B cell (primary cell): ENCODE data around the gene TACC3. TPM values are rescaled to one million over a fixed set of nuclear protein-coding genes. Genes with fewer than 3 reads are reported as not detected.

ENCODE experiments used
- ATAC-seq: fragments of 200-7000 bp; cut with Tn5 transposase; one replicate; pipeline ENCODE4 v1.10.0; 2021; ENCODE audit warnings: low read depth, mild to moderate bottlenecking, moderate number of reproducible peaks, moderate library complexity
- CTCF ChIA-PET: fragments of 350-600 bp; sonication (Branson Sonifier 250); formaldehyde crosslinking; loops from one replicate; lab custom pipeline; 2021; ENCODE audit warnings: antibody characterized with exemption, inconsistent platforms; lab: Charles Lee
- POLR2A ChIA-PET: fragments of 350-600 bp; sonication (Branson Sonifier 250); formaldehyde crosslinking; loops from one replicate; lab custom pipeline; 2021; ENCODE audit warnings: antibody characterized with exemption; lab: Charles Lee
- DNase-seq: peaks from one replicate; pipeline ENCODE4 v3.0.0; 2013
- H2AFZ ChIP-seq: 2 replicates; pipeline ENCODE4 v1.6.1; 2012; ENCODE audit warnings: mild to moderate bottlenecking, low read depth, low read length; ENCODE audit not compliant: insufficient read depth, poor library complexity, severe bottlenecking
- H3K27ac ChIP-seq, 2 donors: 1 replicate in 1 of 2; 2 replicates in 1 of 2; pipeline ENCODE4 v1.5.1; 2012 to 2013; ENCODE audit warnings: low read length in 2 of 2, mild to moderate bottlenecking in 2 of 2, moderate library complexity in 1 of 2
- H3K27me3 ChIP-seq, 4 experiments: fragments of 200-600 bp in 1 of 4; sonication (generic) in 1 of 4; replicated peaks in 1 of 4; 1 replicate in 2 of 4; 2 replicates in 2 of 4; pipeline versions ENCODE4 v1.6.1 to v1.7.0; 2013 to 2016; ENCODE audit warnings: low read length in 3 of 4, mild to moderate bottlenecking in 2 of 4, mixed read lengths in 1 of 4, moderate library complexity in 1 of 4; ENCODE audit not compliant: insufficient read depth in 4 of 4, control insufficient read depth in 3 of 4; ENCODE audit errors: control extremely low read depth in 1 of 4
- H3K36me3 ChIP-seq, 2 experiments: replicated peaks in 1 of 2; 1 replicate in 1 of 2; 2 replicates in 1 of 2; pipeline versions ENCODE4 v1.6.1 to v1.7.1; 2013; ENCODE audit warnings: low read length in 1 of 2; ENCODE audit not compliant: insufficient read depth in 2 of 2, control insufficient read depth in 1 of 2; ENCODE audit errors: control extremely low read depth in 1 of 2, extremely low read depth in 1 of 2
- H3K4me1 ChIP-seq, 2 donors: fragments of 200-600 bp in 1 of 2; sonication (generic) in 1 of 2; 1 replicate in 1 of 2; 2 replicates in 1 of 2; pipeline versions ENCODE4 v1.5.1 to v1.6.1; 2013 to 2017; ENCODE audit warnings: low read length in 2 of 2; ENCODE audit not compliant: control insufficient read depth in 2 of 2, insufficient read depth in 2 of 2
- H3K4me2 ChIP-seq: replicated peaks from 2 replicates; pipeline ENCODE3; 2012; ENCODE audit warnings: mild to moderate bottlenecking, low read depth, low read length; ENCODE audit not compliant: poor library complexity, severe bottlenecking
- H3K4me3 ChIP-seq, 5 experiments: fragments of 200-600 bp in 1 of 5; sonication (generic) in 1 of 5; 1 replicate in 3 of 5; 2 replicates in 2 of 5; pipeline versions ENCODE4 v1.5.1 to v1.7.0; 2011 to 2016; ENCODE audit warnings: low read length in 4 of 5, mild to moderate bottlenecking in 4 of 5, low read depth in 2 of 5, control low read depth in 1 of 5, moderate library complexity in 1 of 5; ENCODE audit not compliant: insufficient read depth in 1 of 5; ENCODE audit errors: control extremely low read depth in 1 of 5, extremely low read depth in 1 of 5
- H3K79me2 ChIP-seq: fragments of 200-600 bp; sonication (generic); one replicate; pipeline ENCODE4 v1.6.0; 2016; ENCODE audit warnings: low read length; ENCODE audit not compliant: control insufficient read depth, insufficient read depth
- H3K9ac ChIP-seq: fragments of 200-600 bp; sonication (generic); 2 replicates; pipeline ENCODE4 v1.6.1; 2017; ENCODE audit warnings: mild to moderate bottlenecking, low read length, moderate library complexity
- H3K9me3 ChIP-seq, 3 donors: one replicate each; pipeline versions ENCODE4 v1.6.1 to v1.7.1; 2013; ENCODE audit warnings: low read length in 2 of 3; ENCODE audit not compliant: control insufficient read depth in 2 of 3, insufficient read depth in 1 of 3; ENCODE audit errors: control extremely low read depth in 1 of 3
- H4K20me1 ChIP-seq: 2 replicates; pipeline ENCODE4 v1.6.0; 2012; ENCODE audit warnings: mild to moderate bottlenecking, low read length; ENCODE audit not compliant: insufficient read depth, control insufficient read depth, poor library complexity, severe bottlenecking
- H3K27ac Mint-ChIP-seq: one replicate; pipeline ENCODE4 v1.8.0; 2021; ENCODE audit warnings: mixed read lengths
- H3K27me3 Mint-ChIP-seq: one replicate; pipeline ENCODE4 v1.8.0; 2021; ENCODE audit warnings: mixed read lengths
- H3K4me1 Mint-ChIP-seq: one replicate; pipeline ENCODE4 v1.8.0; 2021; ENCODE audit warnings: mixed read lengths
- H3K4me3 Mint-ChIP-seq: one replicate; pipeline ENCODE4 v1.8.0; 2021; ENCODE audit warnings: mixed read lengths
- H3K9me3 Mint-ChIP-seq: one replicate; pipeline ENCODE4 v1.8.0; 2022; ENCODE audit warnings: mixed read lengths; ENCODE audit not compliant: insufficient read depth
- EZH2 ChIP-seq: IDR thresholded peaks from 2 replicates; pipeline ENCODE4 v1.6.1; 2012; ENCODE audit warnings: borderline replicate concordance, low read depth, mild to moderate bottlenecking, moderate library complexity, low read length; ENCODE audit not compliant: insufficient read depth, poor library complexity, severe bottlenecking
- WGBS: methylation state at CpG from one replicate; pipeline ENCODE4 v1.1.5; 2013; ENCODE audit warnings: missing lambda C conversion rate; ENCODE audit not compliant: insufficient coverage; 5-methylcytosine and 5-hydroxymethylcytosine counted together
- intact Hi-C: fragments of 100-400 bp; cut with micrococcal nuclease; formaldehyde crosslinking; loops from one replicate; pipeline ENCODE4 v1.10.0; 2022
- polyA plus RNA-seq: library from polyadenylated mRNA; depleted of rRNA; stranded (reverse); fragments of >200 nt; gene quantifications from 2 replicates; pipeline ENCODE4 v1.2.3, GENCODE V29; 2012
- total RNA-seq, 2 donors: library from RNA; stranded (reverse); fragments of 120-200 nt in 1 of 2; gene quantifications; 1 replicate in 1 of 2; 2 replicates in 1 of 2; pipeline versions ENCODE4 v1.2.3 to v1.2.4, GENCODE V29; 2013 to 2022
- TF ChIP-seq, protein P1 (sequence below): fragments of 200-600 bp; IDR thresholded peaks from one replicate; pipeline ENCODE4 v1.8.0; 2022; ENCODE audit warnings: antibody characterized with exemption, mild to moderate bottlenecking

Gene TACC3
- total and polyA plus RNA-seq, 2 donors (not counting 1 experiment from before 2014, with no cell fraction given), result 29.5 to 47.9 TPM

DNA sequence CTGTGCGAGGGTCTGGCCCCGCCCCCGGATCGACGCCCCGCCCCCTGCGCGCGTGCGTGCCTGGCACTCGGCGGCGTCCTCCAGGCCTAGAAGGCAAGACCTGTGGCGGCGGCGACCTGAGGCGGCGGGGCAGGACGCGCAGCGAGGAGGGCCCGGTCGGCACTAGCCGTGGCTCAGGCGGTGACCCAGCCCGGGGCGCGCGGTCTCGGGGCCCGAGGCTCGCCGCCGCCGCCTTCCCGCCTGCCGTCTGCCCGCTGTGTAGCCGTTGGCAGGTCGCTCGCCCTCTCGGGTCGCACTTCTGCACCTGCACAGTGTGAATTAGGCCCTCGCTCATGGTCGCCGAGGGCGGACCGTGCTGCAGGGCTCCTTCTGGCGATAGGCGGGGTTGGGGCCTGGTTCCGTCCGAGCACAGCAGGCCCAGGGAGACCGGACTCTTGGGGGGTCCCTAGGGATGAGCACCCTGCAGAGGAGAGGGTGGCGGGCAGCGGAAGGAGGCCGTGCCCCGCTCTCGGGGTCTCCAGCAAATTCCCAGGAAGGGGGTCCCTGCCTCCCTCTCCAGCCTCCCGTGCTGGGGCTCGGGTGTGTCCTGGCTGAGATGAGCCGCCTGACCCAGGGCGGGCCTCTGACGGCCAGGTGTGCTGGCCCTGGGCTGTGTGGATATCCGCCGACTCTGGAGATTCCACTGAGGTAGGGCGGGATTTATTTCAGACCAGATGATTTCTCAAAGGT, 36.7 kb upstream of the TACC3 start:
- H3K27ac Mint-ChIP-seq, result no peak overlapping the region
- Histone ChIP-seq H3K79me2 (no peaks in the 10 kb centered on the region), H3K36me3 (no peaks in the 10 kb centered on the region), H3K27ac (no peak overlapping the region), H2AFZ (peak overlapping the region; percentile 78), H3K4me2 (peak overlapping the region; percentile 77), H3K4me1 (peaks cover 10 to 16% of the 10 kb centered on the region in 2 donors), H3K9ac (peak overlapping the region; percentile 55), H3K27me3 (no peaks in the 10 kb centered on the region), H3K4me3 (peak overlapping the region in 4 of 5 experiments; percentile 17 to 54 (median 44)), H4K20me1 (no peaks in the 10 kb centered on the region), H3K9me3 (peaks cover 0 to 3% (median 0%) of the 10 kb centered on the region in 3 donors)
- ChIA-PET POLR2A (no interaction called here), CTCF (interaction anchor here (2.2 kb wide), 1 partner anchor 9 kb away, joined by 13 read pairs; no protein-coding TSS in a partner anchor)
- peak overlapping the region; percentile 71 for H3K4me3 Mint-ChIP-seq
- H3K9me3 Mint-ChIP-seq, result no peaks in the 10 kb centered on the region
- TF ChIP-seq, protein P1, sequence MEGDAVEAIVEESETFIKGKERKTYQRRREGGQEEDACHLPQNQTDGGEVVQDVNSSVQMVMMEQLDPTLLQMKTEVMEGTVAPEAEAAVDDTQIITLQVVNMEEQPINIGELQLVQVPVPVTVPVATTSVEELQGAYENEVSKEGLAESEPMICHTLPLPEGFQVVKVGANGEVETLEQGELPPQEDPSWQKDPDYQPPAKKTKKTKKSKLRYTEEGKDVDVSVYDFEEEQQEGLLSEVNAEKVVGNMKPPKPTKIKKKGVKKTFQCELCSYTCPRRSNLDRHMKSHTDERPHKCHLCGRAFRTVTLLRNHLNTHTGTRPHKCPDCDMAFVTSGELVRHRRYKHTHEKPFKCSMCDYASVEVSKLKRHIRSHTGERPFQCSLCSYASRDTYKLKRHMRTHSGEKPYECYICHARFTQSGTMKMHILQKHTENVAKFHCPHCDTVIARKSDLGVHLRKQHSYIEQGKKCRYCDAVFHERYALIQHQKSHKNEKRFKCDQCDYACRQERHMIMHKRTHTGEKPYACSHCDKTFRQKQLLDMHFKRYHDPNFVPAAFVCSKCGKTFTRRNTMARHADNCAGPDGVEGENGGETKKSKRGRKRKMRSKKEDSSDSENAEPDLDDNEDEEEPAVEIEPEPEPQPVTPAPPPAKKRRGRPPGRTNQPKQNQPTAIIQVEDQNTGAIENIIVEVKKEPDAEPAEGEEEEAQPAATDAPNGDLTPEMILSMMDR, result no peak
- no peak for TF ChIP-seq EZH2
- 33% methylated on average over 63 of the region's 66 CpGs for WGBS
- H3K4me1 Mint-ChIP-seq, result peaks cover 10% of the 10 kb centered on the region
- intact Hi-C loops, result loop anchor here (1.0 to 5.0 kb wide), 5 partner anchors 28 to 186 kb away; partner anchors contain the start of genes FGFR3 and SLBP
- DNase-seq (no peak), ATAC-seq (no peak)
- H3K27me3 Mint-ChIP-seq, result no peaks in the 10 kb centered on the region
